NCI-H146 treated with DMSO at 0.1 percent for 48 hours (cell line): ENCODE data around the gene CLDN19.
"Not testable (repeated sequence)": the region's sequence is repeated elsewhere in the genome, so short reads cannot be mapped to it uniquely, and the experiment has no call there.

Experiments
- DNase-seq: peaks from one replicate; lab custom pipeline; 2025; ENCODE audit not compliant: unreplicated experiment; lab: John Stamatoyannopoulos, UW

The CLDN19 gene

DNA sequence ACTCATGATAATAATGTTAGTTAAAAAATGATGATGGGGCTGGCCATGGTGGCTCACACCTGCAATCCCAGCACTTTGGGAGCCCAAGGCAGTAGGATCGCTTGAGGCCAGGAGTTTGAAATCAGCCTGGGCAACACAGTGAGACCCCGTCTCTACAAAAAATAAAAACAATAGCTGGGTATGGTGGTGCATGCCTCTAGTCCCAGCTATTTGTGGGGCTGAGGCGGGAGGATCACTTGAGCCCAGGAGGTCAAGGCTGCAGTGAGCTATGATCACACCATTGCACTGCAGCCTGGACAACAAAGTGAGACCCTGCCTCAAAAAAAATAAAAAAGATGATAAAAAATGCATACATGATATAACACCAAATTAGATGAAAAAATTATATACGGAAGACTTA, 21.5 kb upstream of the CLDN19 start:
- no peak for DNase-seq

GRCh38 chr1:42759114-42759513, 19.1 kb upstream of the CLDN19 start:
- DNase-seq = no peak

- DNase-seq = no peak
Observed at GRCh38 chr1:42758641-42759040, 18.6 kb upstream of the CLDN19 start.

- no peak for DNase-seq
Observed at GRCh38 chr1:42757892-42758275, 17.8 kb upstream of the CLDN19 start.

DNA sequence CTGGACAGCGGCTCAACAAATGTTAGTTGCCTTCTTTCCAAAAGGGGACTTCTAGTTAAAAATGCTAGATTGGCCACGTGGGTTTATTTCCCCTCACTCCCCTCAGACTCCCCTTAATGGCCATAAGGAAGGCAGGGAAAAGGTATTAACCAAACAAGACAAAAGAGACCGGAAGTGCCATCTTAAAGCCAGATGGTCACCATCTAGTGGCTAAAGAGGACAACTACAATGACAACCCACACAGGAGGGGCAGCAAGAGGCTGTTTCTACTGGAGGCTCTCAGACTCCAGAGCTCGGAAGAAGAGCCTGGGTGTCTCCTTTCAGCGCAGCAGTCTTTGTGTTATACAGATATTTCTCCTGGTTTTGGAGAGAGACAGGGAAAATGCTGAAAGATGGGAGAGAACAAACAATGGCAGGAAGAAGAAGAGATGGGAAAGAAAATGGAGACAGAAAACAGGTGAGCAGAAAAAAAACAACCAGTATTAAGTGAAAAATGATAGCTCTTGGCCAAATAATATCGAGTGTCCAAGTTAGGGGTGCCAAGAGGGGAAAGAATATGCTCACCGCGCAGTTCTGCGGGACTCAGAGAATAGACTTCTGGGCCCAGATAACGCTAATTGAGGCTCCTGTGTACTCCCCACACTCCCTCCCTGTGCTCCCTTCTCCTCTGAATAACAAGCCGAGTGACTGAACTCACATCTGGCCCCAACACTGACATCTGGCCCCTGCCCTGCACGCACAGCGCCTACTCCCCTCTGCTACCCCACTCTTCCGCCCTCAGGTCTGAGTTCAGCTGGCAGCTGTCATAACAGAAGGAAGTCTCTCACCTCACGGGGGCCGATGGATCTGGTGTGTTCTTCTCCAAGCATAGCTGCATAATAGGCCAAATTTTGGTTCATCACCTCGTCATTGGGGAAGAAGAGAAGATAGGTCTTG, 17.2 kb upstream of the CLDN19 start:
- peak; percentile 43 for DNase-seq

- DNase-seq = no peak
Observed at GRCh38 chr1:42753070-42753469, 13.0 kb upstream of the CLDN19 start.

DNA sequence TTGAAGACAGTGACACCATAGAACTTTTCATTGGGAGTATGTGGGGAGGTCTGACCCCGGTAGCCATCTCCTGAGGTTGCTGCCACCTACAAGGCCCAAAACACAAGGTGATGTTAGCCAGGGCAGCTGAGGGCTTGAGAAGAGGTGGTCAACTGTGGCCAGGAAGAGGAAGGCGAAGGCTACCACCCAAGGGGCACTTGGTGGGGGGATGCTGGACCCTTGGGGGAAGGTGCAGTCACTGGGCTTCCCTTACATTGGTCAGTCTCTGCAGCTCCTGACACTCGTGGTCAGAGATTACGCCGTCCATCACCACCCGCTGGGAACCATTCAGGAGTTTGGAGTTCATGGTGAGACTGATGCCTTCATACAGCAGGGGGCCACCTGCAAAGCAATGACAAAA, 12.2 kb upstream of the CLDN19 start:
- no peak for DNase-seq

GRCh38 chr1:42751511-42752070, 11.6 kb upstream of the CLDN19 start:
- DNase-seq = not testable (repeated sequence)

GRCh38 chr1:42750041-42750440, 10.0 kb upstream of the CLDN19 start:
- DNase-seq = no peak

- no peak for DNase-seq
Observed at GRCh38 chr1:42748461-42749410, 8.7 kb upstream of the CLDN19 start.

- DNase-seq = no peak
Observed at GRCh38 chr1:42748021-42748420, 8.0 kb upstream of the CLDN19 start.

DNA sequence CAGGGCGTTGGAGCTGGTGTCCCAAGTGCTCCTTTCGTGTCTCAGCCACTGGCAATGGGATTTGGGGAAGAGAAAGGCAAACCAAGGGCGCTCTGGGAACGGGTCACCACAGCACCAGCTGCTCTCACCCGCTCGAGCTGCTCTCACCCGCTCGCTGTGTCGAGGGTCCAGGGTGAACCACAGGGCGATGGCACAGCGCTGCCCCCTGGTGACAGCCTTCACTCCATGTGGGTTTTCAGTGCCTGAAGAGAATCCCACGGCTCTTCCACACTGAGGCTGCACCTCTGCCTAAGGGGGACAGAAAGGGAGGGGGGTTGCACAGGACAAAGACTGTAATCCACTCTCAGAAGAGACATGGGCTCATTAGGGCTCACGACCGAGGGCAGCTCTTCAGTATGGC, 7.1 kb upstream of the CLDN19 start:
- DNase-seq = no peak

DNA sequence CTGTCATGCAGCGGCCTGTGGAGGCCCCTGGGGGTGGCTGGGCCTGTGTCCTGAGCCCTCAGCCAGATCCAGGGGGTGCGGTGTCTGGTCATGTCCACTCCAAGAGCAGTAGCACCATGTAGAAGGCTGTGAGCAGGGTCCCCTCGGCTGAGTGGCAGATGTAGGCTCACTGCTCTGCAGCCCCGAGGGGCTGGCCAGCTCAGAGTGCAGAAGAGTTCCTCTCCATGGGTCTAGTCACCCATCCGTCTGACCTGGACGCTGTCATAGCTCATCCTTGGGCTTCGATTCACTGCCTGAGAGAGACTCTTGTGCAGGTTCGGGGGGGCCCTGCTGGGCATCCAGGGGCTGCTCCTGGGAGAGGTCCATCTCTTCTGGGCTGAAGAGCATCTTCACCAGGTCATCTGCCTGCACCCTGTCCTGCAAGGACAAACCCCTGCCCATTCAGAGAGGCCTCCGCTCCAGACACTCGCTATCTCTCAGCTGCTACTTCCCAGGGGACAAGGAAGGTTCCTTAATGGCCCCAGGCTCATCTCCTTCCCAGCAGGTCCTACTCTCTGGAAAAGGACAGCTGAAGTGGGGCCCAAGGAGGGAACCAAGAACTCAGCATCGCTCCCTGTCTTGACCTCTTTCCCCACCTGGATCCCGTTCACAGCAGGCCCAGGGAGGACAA, 6.5 kb upstream of the CLDN19 start:
- DNase-seq = no peak

- DNase-seq = no peak
Observed at GRCh38 chr1:42745851-42746250, 5.8 kb upstream of the CLDN19 start.

- DNase-seq = no peak
Observed at GRCh38 chr1:42744148-42744413, 4.0 kb upstream of the CLDN19 start.

DNA sequence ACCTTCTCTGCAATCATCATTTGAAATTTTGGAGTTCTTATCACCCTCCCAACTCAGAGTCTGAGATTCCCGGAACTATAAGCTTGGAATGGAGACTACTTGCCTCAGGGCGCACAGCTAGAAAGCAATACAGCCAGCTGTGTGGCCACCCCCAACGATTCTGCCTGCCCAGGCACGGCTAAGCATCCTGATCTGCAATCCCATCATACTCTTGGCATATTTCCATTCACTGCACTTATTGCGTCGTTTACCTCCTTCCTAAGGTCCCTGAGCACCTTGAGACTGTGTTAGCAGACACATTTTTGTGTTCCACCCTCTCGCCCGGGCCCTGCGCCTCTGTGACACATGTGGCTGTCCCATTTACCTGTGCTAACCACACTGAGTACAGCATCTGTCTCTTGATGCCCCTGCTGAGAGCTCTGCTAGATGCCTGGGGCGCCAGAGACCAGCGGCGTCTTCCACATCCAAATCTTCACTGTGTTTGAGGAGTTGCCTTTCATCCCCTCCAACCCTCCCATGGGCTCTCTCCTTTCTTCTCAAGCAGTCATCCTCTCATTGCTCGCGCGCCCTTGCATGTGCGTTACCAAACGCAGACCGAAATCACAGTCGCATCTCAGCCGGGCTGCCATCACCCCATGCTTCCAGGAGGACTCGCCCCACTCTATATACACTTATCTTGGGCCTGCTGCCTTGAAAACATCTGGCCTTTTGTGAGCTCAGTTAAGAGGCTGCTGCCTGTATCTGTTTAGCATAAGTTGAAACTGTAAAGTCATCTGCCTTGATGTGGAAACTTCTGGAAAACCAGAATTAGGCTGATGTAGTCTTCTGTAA, 3.5 kb upstream of the CLDN19 start:
- no peak for DNase-seq

GRCh38 chr1:42742617-42743316, 2.7 kb upstream of the CLDN19 start:
- DNase-seq = no peak

DNA sequence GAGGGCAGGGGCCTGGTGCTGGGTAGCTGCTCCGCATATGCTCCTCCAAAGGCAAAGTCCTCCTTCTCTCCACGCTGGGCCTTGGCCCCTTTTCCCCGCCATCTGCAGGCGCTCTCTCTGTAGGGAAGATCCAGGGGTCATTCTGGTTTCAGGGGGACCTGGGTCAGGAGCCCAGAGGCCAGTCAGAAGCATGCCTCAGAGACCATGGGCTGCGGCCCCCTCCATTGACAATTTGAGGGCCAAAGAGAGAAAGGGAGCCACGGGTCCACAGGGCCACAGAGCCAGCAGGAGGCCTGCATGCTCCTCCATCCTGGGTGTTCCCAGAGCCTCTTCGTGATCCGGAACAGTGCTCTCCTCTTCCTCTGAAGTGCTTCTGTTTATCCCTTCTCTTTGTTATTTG, 2.1 kb upstream of the CLDN19 start:
- DNase-seq = no peak

DNA sequence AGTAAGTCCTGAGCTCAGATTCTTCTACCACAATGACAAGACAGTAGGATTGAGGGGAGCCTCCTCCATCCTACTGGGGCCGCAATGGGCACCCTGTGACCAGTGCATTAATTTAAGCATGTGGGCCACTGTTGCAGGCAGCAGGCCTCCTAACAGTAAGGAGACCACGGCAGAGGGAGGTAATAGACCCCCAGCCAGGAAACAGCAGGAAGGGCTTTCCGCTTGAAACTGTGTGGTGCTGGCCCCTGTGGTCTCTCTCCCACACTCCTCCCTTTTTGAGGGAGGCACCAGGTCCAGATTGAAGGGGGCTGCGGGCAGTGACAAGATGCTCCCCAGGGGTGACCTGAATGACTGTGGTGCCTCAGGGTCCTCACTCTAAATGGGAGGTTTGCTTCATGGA, 1.7 kb upstream of the CLDN19 start:
- no peak for DNase-seq
